ENCODE data around the gene TTC21A.

The TTC21A gene

DNA sequence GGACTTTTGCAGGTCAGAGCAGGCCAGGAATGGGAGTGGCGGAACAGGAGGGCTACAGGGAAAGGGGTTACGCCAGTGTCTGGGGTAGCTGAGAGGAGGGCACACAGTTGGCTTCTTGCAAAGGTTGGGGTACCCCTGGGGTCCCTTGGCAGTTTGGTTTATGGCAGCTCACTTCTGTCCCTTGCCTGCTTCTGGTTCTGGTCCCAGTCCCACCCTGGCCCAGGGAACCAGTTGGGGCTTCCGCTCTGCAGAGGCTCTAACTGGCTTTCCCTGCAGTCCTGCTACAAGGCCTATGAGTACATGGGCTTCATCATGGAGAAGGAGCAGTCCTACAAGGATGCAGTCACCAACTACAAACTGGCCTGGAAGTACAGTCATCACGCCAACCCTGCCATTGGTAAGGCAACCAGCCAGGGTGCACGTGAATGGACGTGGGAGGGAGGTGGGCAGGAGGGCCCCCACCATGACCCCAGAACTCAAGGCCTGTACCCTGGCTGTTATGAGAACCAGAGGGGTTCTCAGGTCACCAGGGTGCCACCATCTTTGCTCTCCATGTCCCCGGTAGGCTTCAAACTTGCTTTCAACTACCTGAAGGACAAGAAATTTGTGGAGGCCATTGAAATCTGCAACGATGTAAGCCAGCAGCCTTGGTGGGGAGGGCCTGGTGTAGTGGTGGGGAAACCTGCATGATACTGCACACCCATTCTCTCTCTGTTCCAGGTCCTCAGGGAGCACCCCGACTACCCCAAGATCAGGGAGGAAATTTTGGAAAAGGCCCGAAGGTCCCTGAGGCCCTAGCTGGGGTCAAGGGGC, 30.7 kb downstream of the TTC21A start:
- DNase-seq = peak; percentile 37

DNA sequence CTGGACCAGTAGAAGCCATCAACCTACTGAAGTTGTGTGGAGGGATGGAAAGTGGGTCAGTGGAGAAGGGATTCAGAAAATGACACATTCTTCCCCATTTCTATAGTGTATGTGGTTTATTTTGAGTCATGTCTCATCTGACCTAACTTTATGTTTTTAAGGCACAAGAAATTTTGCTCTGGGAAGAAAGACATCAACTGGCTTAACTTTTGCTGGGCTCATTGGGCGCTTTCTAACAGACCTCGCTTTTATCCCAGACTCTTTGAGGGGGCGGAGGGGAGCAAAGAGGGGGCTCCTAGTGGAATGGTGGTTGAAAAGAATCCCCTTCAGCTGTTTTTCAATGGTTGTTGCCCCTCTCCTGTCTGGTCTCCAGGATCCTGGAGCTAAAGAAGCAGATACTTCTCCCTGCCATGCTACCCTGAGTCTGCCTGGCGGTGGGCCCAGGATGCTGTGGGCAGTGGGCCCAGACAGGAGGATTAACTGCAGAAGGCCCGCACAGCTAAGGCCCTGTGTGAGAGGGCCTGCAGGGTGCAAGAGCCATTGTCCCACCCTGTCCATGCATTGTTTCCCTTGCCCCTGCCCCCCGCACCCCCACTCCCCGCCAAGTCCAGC, 31.4 kb downstream of the TTC21A start:
- peak; percentile 16 for DNase-seq

DNA sequence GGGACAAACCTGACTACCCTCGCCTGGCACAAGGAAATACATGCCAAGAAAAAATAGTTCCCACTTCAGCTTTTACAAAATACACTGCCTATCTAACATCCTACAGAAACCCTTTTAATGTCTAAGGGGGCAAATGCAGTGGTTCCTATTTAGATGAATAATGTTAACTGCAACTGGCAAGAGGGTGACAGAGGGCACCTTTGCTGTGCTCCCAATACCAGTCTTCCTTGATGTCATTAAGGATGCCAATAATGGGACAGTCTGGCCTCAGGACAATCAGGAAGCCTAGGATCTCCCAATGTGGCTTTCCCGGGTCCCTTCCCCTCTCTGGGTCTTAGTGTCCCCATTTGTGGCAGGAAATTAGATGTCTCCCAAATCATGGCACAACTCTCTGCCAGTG, 32.0 kb downstream of the TTC21A start:
- DNase-seq = peak; percentile 17

DNA sequence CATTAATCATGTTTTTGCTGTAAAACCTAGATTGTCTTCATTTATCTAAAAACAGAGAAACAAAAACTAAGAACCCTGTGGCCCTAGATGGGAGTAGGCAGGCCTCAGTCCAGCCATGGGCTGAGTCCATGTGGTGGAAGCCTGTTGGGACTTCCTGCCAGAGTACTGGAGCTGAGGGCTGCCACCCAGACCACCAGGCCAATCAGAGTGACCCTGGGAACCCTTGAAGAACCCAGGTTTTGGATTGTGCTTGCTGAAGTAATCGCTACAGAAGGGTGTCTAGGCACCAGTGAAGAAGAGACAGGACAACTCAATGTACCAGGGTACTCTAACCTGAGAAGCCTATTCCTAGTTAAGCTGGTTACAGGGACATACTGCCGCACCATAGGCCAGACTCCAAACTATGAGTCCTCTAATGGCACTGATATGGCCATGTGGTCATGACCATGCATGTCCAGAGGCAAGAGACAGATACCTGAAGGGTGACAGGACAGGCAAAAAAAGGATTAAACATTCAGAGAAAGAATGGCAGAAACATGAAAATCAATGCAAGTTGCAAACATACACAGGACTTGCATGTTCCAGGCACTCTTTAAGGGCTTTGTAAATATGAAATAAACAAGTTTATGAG, 33.0 kb downstream of the TTC21A start:
- peak; percentile 18 for DNase-seq

DNA sequence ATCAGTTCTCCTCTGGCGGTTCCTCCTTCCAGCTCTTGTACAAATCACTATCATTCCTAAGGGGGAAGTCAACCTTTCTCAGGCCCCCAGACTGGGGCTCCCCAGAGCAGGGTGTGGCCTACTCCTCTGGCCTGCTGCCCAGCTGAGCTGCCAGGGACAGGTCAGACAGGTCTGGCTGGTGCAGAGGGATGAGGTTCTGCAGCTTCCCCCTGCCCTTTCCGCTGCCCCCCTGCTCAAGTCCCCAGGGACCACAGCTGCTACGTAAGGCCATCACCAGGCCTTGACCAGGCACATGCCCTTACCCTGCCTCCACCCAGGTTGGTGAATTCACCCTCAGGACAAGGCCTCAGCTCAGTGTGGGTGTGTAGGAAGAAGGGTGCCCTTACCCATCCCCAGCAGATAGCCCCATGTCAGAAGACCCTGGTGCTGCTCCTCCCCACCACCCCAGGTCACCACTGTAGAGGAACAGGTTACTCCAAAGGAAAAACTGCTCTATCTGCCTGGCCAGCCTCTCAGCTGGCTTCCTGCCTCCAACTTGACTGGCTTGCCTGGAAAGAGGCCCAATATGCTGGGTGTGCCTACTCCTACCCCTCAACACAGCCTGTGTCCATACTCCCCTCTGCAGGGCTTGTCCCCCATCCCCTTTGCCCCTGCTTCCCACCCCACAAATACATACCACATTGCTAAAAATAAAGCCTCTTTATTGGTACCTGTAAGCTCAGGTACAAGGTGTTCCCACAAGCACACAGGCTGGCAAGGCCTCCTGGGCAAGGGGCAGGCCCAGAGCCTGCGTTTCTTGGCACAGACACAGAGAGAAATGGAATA, 33.9 kb downstream of the TTC21A start:
- DNase-seq = peak; percentile 29

DNA sequence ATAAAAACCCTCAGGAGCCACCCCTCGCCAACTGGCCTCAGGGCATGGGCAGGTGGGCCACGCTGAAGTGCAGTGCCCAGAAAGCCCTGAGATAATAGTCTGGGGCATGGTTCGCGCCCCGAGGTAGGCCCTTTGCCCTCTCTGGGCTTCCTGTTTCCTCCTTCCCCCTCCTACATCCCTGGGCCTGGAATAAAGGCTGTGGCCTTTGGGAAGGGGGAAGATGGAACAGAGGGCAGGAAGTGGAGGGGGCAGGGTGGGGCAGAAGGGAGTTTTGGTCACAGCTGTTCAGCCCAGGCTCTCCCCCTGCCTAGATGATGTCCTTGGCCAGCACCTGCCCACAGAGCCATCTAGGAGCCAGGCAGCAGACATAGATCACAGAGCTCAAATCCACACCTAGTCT, 34.6 kb downstream of the TTC21A start:
- no peak for DNase-seq

DNA sequence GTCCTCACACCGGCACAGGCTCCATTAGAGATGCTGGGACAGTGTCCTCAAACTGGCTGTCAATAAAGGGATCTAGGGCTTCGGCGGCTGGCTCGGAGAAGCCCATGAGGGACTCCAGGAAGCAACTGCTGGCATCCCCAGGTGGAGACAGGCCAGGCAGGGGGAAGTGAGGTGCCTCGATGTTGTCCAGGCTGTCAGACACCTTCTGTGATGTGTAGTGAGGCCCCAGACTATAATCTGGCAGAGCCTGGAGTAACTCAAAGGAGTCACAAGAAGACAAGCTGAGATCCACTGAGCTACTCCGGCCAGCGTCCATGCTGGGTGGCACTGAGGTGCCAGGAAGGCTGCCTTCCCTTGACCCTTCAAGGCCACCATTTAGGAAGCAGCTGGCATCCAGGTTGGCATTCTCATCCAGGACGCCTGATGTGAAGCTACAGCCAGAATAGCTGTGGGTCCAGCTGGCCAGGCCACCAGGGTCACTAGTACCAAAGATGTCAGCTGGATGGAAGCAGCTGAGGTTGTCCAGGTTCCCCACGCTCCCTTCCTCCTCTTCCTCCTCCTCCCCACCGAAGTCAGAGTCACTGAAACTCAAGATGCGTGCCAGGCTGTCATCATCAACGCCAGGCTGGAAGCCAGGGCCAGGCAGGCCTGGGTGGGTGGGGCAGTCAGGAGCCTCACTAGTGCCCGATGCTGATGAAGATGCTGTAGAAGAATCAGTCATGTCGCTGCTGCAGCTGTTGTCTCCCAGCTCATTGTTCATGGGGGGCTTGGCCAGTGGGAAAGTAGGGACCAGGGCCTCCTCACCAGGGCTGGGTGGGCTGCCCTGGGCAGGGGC, 35.8 kb downstream of the TTC21A start:
- peak; percentile 10 for DNase-seq

DNA sequence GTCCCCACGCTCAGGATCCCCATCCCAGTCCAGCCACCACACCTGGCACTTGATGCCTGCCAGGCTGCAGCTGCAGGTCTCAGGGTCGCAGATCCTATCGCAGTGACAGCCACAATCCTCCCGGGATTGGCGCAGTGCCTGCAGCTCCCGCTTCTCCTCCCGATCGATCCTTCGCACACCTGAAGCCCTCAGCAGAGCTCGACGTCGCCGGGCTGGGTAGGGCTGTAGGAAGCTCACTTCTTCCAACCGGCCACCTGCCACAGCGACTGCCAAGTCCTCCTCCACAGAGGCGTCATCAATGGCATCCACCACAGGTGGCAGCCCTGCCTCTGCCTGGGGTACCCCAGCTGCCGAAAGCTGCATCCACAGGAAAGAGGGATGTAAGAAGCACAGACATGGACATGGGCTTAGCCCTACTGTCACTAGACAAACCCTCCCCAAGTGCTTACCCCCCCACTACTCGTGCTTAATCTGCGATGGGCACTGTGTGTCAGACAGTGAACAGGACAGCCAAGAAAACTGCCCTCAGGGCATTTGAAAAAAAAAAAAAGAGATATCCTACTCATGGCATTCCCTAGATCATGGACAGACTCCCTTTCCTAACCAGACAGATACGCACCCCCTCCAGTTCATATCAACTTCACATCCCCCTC, 36.7 kb downstream of the TTC21A start:
- no peak for DNase-seq

DNA sequence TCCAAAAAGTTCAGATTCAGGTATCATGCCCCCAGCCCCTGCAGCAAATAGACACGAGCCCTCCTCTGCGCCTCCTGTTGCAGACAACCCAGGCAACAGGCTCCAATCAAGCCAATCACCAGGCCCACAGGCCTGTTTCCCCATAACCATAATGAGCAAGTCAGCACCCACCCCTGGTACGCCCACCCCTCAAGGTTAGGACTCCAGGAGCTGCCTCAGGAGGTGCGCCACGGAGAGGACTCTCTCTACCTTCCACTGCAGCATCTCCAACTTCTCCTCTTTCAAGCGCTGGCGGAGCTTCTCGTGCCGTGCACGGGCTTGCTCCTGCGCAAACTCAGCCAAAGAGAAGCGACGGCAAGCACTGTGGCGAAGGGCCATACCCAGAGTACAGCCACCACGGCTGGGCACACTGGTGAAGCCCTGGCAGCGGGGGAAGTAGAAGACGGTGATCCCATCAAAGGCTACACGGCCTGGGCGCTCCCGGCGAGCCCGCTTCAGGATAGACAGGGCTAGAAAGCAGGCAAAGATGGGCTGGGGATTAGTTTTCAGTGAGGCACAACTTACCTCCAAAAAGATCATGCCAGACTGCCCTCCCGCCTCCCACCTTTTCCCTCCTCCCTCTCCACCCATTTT, 37.4 kb downstream of the TTC21A start:
- no peak for DNase-seq

DNA sequence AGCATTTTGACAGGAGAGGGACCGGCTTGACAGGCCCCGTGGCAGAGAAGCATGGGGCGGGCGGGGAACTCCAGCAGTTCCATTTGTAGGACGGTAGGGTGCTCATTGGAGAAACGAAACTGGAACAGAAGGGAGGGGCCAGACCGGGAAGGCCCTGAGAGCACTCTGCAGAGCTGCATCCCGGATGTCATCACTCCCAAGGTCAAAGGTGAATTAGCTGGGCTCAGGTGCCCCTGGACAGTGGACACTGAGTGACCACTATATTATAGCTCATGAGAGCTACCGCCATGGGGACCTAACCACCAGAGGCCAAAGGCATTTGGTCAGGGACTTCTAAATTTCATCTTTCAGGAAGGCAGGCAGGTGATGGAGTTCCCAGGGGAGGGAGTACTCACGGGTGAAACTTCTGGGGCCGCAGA, 38.6 kb downstream of the TTC21A start:
- peak; percentile 22 for DNase-seq

DNA sequence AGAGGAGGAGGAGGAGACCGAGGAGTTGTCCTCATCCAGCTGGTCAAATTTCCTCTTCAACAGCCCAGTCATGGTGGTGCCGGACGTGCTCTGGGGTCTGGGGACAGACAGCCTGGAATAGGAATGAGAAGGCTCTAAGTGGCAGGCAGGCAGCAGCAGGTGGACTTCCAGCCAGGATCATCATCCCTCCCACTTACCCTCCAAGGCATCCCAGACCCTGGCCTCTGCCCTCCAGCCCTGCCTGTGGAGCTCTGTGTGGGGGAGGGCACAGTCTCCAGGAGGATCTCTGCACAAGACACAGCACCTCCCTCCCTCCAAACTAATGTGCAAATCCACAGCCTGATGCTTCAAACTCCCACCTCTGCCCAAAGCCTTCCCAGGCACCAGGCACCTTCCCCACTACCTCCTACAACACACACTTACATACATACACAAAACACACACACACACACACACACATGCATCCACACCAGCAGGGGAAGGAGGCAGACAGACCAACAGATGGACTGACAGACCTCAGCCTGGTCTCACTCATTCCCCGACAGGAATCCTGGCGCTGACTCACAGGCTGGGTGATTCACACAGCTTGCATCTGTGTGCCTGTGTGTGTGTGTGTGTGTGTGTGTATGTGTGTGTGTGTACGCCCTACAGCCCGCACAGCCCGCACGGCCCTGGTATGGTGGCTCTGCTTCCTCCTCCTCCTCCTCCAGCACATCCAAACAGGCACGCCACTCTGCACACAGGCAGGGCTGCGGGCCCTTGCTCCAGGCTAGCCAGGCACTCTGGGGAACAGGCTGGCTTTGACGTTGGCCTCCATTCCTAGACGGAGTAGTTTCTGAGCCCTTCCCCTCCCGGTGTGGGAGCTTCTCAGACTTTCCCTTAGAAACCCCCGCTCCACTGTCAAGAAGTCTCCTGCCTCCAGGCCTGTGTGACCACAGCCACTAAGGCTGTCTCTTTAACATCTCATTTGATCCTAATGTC, 39.4 kb downstream of the TTC21A start:
- peak; percentile 65 for DNase-seq

DNA sequence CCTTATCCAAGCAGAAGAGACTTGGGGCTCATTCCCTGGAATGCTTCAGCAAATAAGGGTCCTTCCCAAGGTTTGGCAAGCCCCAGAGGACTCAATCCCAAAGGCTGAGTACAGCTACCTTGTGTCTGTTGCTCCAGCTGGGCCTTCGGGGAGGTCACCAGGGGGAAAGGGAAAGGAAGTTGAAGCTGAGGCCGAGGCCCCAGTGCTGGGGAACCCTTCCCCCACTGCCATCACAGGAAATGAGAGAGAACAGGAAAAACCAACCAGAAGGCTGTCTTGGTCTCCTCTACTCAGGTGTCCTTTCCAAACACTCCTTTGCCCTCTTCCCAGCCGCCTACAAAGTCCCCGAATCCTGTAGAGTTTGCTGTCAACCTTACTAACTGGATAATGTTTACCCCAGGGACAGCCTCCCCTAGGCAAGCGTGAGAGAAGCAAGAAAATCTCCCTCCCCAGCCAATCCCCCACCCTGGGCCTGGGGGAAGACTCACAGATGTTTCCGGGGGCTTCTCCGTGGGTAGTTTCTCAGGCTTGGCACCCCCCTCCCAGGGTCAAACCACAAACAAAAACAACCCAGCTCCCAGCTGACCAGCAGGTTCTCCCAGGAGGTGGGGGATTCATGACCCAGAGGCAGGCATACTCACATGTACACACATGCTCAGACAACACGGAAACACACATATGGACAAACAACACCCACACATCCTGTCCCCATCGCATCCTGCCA, 40.4 kb downstream of the TTC21A start:
- peak; percentile 59 for DNase-seq

DNA sequence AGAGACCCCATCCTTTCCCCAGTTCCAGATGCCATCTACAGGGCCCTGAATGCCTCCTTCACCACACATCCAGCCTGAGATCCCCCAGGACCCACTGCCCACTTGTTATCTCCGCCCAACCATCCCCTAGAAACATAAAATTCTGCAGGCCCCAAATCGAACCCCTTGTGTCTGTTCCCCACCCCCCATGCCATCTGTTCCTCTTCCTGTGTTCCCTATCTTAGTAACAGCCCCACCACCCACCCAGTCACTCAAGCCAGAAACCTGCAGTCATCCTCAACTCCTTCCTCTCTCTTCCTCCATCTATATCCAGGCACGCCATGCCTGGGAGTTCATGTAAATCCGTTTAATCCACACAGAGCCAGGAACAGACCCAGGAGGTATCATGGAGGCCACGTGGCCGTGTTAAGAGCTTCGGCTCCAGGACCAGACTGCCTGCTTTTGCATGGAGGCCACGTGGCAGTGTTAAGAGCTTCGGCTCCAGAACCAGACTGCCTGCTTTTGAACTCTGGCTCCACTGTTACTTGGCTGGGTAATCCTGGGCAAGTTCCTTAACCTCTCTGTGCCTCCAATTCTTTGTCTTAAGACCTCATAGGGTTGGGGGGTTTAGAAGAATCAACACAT, 41.1 kb downstream of the TTC21A start:
- no peak for DNase-seq

DNA sequence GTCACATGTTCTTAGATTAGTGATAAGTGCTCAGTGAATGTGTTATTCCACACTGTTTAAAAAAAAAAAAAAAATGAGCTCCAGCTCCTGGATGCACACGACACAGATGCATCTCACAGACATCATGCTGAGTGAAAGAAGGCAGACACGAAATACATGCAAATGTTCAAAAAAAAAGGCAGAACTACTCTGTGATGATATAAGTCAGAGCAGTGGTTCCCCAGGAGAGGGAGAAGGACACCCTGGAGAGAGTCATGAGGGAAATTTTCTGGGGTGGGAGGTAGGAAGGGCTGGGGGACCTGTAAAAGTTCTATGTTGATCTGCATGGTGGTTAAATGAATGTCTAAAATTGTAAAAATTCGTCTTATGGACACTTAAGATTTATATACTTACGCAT, 41.6 kb downstream of the TTC21A start:
- DNase-seq = peak; percentile 25

DNA sequence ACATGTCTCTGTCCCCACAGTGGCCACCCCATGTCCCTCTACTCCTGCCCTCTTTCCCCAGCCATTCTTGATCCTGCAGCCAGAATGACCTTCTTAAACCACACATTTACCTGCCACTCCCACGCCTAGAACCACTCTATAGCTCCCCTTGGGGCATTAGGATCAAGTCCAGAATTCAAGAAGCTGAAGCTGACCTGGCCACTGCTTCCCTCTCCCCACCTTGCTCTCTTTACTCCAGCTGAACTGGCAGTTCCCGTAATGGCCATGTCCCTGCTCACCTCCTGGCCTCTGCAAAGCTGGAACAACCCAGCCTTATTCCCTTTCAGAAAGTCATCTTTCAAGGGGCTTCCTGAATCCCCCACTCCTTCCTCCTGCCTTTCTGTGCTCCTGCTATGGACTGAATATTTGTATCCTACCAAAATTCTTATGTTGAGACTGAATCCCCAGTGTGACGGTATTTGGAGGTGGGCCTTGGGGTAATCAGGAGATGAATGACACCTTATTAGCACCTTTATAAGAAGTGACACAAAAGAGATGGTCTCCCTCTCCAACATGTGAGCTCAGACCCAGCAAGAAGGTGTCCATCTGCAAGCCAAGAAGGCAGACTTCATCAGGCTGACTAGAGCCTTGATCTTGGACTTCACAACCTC, 42.1 kb downstream of the TTC21A start:
- DNase-seq = peak; percentile 10

DNA sequence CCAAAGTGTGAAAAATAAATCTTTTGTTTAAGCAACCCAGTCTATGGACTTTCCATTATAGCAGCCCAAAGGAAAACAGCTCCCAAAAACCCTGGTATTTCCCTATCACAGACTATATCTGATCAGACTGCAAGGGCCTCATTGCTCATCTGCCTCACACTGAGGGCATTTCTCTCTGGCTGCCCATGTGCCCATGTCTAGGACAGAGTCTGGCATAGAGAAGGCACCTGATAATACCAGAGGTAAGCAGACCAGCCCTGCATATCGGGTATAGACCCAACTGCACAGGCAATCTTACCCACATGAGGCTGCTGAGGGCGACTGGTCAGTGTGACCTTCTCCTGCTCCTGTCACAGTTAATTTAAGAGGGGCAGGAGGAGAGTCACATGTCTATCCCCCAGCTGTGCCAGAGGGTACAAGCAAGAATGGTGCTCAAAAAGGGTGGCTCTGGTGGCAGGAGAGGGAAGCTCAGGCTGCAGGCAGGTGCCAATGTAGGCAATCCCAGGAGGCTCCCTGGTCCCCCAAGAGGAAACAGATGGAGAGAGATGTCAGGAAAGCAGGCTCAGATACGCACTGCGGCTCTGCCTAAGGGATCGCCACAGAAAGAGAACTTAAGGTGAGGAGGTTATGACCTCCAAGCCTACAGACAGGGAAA, 42.8 kb downstream of the TTC21A start:
- DNase-seq = peak; percentile 15

DNA sequence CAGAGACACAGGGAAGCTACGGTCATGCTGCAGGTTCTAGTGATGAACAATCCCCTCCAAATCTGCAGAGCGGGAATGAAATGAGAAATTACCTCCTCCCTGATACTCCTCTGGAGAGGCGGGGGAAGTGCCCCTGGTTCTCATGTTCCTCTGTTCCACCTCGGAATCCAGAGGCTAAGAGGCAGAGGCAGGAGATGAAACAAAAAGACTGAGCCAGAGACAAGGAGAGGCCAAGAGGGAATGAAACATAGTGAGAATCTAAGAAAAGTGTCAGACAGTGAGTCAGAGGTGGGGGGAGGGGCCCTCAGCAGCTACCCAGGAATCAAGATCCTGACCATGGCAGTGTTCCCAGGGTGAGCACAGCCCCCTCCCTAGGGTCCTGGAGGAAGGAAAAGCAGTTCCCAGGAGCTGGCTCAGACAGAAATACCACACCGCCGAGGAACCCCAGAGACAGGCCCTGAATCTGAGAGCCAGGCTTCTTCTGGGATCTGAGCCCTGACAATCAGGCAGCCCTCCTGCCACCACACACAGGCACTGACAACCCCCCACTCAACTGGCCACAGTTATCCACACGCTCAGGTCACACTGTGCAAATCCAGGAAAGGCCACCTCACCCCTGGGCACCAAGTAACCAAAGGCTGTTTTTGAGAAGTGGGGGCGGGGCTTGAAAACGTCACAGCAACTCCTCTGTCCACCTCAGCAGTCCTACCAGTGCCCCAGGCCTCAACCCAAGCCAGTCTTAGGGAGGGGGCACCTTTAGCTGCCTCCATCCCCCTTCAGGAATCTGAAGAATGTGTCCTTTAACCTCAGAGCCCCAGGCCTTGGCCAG, 43.5 kb downstream of the TTC21A start:
- DNase-seq = peak; percentile 54

All from CD4-positive, alpha-beta T cell treated with Interleukin-10 for 1 hour (primary cell).